Ovary (tissue), 3 donors: Measurements from ENCODE around the gene DCAF11.

Experiments
- CTCF ChIP-seq, 3 donors: fragments of 450-650 bp in 2 of 3; fragments of 200-600 bp in 1 of 3; IDR thresholded peaks; one replicate each; pipeline versions ENCODE4 v1.5.1 to v1.8.0; 2016 to 2022; ENCODE audit warnings: antibody characterized with exemption in 3 of 3, mild to moderate bottlenecking in 1 of 3
- POLR2A ChIP-seq: fragments of 450-650 bp; IDR thresholded peaks from one replicate; pipeline ENCODE4 v1.6.1; 2017; ENCODE audit warnings: antibody characterized with exemption, mild to moderate bottlenecking, moderate library complexity
- donor health status: DM: no; HTN: no; CAD: no.

GRCh38 chr14:24129410-24129998 lies 14.9 kb downstream of the DCAF11 start:
- TF ChIP-seq CTCF (IDR thresholded peaks at IDR 0.05) (no peak), POLR2A (no peak)
